GM21423 (cell line): ENCODE measurements around the gene KIAA1549.
"Not testable (repeated sequence)": the region's sequence is repeated elsewhere in the genome, so short reads cannot be mapped to it uniquely, and the experiment has no call there.

ENCODE experiments used
- ATAC-seq: cut with Tn5 transposase; IDR thresholded peaks from one replicate; pipeline ENCODE4 v1.9.1; 2021; ENCODE audit warnings: mild to moderate bottlenecking, moderate library complexity; ENCODE audit not compliant: unreplicated experiment

Gene KIAA1549

DNA sequence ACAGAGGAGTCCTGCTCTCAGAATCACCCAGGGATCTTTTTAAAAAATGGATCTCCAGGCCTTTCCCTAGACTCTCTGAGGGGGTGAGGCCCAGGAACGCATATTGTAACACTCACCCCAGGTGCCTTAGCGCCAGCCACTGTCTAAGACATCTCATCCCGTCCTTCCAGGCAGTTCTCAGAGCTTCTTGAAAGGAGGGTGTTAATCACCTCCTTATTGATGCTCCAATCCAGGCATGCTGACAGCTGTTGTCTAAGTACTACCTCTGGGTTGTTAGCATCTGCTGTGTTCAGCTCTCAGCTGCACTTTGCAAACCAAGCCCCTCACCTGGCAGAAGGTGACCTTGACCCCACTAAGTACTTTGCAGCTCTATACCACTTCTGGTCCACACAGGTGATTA is 36.0 kb downstream of the KIAA1549 start:
- no peak for ATAC-seq

GRCh38 chr7:138944592-138944991 is 36.6 kb downstream of the KIAA1549 start:
- no peak for ATAC-seq

DNA sequence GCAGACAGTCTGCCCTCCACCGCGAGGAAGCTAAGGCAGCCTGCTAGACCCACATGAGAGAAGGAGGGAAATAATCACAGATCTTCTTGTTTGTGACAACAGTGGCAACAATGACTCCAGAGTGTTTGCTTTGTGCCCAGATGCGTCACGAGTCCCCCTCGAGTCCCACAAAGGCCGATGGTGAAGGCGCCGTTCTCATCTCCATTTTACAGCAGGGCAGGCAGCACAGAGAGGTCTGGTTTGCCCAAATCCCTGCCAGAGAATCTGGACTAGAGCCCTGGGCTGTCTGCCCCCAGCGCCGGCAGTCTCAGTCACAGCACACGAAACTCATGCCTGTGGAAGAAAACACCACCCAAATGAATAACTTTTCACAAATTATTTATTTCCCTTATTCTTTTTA is 38.1 kb downstream of the KIAA1549 start:
- ATAC-seq: no peak

- no peak for ATAC-seq
Measured at GRCh38 chr7:138941545-138941944, 39.6 kb downstream of the KIAA1549 start.

- ATAC-seq: not testable (repeated sequence)
Measured at GRCh38 chr7:138940602-138941001, 40.6 kb downstream of the KIAA1549 start.

- no peak for ATAC-seq
Measured at GRCh38 chr7:138937484-138937883, 43.7 kb downstream of the KIAA1549 start.

DNA sequence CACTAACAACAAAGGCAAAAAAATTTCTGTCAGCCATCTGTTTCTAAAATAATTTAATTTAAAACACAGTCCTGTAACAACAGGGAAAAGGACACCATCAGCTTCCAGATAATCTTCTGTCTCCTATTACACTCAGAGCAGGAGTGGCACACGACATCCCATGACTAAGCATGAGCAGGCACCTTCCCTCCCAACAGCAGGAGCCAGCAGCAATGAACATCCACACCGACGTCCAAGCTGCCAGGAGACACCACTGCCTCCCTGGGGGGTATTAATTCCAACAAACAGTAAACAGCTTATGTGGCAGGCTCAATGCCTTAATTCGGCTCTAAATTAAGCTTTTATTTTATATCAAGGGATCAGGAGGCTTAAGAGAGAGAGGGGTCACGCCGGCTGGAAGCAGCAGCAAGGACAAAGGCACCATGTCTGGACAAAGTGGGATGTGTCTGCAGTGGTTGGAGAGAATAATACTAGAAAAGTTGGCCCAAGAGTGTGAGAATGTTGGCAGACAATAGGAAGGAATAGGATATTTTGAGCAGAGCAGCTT is 45.7 kb downstream of the KIAA1549 start:
- no peak for ATAC-seq

GRCh38 chr7:138934861-138935260 is 46.3 kb downstream of the KIAA1549 start:
- ATAC-seq: no peak

DNA sequence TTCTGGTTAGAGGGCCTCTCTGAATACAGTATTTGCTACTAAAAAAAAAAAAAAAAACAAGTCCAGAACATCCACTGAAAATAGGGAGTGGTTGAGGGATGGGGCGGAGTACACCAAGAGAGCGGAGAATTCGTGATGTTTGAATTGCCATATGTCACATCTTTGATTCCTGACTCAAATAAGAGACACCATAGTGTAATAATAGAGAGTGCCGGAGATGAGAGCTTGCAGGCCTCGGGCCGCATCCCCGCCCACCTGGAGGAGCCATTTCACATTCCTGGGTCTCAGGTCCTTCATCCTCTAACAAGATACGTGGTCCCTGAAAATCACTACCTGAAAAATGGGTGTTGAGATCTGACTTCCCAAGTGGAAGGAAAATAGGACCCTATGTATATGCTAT is 46.8 kb downstream of the KIAA1549 start:
- no peak for ATAC-seq

GRCh38 chr7:138932870-138933269 is 48.3 kb downstream of the KIAA1549 start:
- ATAC-seq: no peak

DNA sequence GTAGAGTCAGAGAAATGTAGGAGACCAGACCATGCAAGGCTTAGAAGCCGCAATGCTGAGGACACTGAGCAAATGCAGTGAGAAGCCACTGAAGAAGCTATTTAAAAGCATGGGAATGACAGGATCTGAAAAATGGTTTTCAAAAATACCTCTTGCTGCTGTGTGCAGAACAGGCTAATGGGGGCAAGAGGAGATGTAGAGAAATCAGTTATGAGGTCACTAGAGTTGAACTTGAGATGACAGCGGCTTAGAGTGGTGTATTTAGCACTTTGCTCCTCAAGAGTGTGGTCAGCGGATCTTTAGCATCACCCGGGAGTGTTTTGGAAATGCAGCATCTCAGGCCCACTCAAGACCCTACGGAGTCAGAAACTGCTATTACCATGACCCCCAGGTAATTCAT is 48.8 kb downstream of the KIAA1549 start:
- ATAC-seq: no peak

DNA sequence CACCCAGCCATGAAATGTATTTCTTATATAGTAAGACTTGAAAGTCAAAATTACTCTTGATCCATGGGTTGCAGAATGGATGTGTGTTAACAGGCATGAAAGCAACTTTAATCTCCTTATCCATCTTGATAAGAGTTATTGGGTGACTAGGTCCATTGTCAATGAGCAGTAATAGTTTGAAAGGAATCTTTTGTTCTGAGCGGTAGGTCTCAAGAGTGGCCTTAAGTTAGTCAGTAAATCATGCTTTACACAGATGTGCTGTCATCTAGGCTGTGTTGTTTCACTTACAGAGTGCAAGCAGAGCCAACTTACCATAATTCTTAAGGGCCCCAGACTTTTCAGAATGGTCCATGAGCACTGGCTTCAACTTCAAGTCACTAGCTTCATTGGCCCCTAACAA is 51.2 kb downstream of the KIAA1549 start:
- ATAC-seq: no peak

- ATAC-seq: no peak
Measured at GRCh38 chr7:138926241-138926612, 55.0 kb downstream of the KIAA1549 start.

DNA sequence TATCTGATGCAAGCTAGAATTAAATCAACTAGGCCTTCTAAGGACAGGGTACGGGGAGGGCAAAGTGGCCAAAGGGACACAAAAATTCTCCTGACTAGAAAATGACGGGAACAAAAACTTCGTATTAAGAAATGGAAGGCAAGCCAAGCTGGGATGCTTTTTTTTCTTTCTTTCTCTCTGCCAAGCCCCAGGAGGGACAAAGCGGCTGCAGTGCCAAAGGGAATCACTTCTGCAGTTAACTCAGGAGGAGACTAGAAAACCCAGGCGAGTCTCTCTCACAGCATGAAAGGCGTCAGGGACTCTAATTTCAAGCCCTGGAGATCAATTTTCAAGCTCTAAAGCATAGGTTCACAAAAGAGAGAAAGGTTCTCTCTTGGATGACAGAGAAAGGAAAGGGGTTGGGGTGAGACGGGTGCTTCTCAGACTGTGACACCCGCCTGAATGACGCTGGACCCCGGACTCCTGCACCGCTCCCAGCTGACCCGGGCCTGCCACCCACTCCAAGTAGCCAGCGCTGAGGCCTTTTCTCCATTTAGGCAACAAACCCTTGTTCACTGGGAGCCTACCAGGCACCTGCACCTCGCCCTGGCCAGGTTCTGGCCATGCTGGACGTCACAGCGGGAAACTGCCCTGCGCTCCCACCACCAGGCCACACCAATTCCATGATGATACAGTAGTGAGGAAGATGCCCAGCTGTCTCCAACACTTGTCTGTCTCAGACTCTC is 56.5 kb downstream of the KIAA1549 start:
- no peak for ATAC-seq

DNA sequence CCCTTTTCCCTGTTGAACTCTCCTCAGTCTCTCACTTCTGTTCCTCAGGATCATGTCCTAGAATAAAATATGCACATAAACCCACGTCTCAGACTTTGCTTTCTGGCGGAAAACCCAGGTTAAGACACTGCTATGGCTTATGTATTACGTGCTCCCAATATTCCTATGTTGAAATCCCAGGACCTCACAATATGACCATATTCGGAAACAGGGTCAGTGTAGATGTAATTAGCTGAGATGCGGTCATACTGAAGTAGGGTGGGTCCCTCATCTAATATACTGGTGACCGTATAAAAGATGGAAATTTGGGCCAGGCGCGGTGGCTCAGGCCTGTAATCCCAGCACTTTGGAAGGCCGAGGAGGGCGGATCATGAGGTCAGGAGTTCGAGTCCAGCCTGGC is 59.9 kb downstream of the KIAA1549 start:
- ATAC-seq: no peak

DNA sequence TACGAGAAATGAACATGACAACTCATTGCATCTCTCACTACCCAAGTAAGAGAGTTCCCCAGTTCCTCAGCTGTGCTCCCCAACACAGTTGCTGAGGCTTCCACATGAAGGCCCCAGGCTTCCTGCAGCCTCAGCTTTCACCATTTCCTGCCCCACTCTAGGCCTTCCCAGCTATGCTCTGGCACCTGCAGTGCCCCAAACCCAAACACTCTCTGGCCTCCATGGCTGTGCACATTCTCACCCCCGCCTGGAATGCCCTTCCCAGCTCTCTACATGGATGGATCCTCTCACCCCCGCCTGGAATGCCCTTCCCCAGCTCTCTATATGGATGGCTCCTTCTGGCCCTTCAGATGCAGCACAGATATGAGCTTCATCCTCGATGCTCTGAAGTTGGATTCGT is 61.3 kb downstream of the KIAA1549 start:
- no peak for ATAC-seq

DNA sequence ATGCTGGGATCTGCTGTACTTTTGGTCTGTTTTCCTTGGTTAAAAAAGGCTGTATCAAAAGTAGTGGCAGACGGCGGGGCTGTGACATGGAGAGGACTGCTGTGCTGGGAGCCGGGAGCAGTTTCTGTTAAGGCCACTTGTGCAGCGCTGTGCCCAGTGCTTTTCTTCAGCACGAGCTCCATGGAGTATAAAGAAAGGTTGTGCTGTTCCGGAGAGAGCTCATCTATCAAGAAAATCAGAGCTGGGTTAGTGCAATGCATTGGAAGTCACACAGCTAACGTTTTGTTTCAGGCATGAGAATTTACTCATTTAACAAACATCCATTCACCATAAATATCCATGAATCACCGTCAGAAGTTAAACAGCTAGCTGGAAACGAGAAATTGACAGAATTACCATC is 62.0 kb downstream of the KIAA1549 start:
- ATAC-seq: no peak

DNA sequence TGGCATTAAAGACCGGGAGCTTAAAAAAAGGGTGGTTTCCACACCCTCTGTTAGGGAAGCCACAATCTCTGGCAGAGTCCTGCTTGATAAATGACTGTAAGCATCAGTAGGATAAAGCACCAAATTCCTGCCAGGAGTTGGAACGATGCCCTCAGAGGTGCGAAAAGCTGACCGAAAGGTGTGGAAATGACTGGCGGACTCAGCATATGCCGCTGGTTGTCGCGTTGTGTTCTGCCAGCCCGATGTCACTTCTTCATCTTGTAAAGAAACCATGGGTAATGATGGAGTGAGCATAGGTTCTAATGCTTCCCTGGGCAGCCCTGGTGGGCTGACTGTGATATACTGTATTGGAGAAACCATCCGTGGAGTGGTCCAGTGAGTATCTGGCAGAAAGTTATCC is 62.4 kb downstream of the KIAA1549 start:
- ATAC-seq: no peak

- ATAC-seq: no peak
Measured at GRCh38 chr7:138918176-138918575, 63.0 kb downstream of the KIAA1549 start.

- no peak for ATAC-seq
Measured at GRCh38 chr7:138917771-138918170, 63.4 kb downstream of the KIAA1549 start.

- ATAC-seq: no peak
Measured at GRCh38 chr7:138916731-138917130, 64.5 kb downstream of the KIAA1549 start.

DNA sequence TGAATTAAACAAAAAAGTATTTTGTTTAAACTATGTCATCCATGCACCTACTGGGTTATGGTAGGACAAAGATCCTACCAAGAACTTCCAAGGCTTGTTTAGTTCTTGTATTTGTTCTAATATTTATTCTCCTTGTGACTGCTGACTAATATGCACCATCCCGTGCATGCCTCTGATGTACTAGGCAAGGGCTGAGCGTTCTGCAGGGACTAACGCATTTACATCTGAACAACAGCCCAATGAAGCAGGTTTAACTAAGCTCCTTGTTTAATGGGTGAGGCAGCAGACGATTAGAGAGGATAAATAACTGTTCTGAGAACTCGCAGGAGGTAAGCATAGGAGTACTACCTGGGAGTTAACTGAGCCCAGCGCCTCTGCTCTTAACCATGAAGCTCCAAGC is 64.9 kb downstream of the KIAA1549 start:
- ATAC-seq: no peak

DNA sequence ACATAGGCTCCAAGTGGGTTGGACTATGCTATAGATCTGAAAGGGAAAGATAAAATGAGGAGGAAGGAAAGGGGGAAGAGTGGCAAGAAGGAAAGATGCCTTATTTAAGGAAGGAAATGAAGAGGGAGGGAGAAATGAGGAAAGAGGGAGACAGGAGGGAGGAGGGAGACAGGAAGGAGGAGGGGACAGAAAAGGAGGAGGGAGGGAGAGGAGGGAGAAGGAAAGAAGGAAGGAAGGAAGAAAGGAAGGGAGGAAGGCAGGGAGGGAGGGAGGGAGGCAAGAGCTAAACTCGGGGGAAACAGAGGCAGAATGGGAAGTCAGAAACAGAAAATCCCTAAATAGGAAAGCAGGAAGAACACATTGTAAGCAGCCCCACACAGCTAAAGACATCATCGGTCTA is 67.4 kb downstream of the KIAA1549 start:
- ATAC-seq: no peak
